Measurements from ENCODE around the gene ZDHHC18. TPM values are rescaled to one million over a fixed set of nuclear protein-coding genes. Genes with fewer than 3 reads are reported as not detected.

Gene ZDHHC18
- total and polyA plus RNA-seq, 2 of the 8 experiments (the other 6 are each of a cell fraction or from before 2014, with no cell fraction given), result 29.7 to 49.8 TPM

DNA sequence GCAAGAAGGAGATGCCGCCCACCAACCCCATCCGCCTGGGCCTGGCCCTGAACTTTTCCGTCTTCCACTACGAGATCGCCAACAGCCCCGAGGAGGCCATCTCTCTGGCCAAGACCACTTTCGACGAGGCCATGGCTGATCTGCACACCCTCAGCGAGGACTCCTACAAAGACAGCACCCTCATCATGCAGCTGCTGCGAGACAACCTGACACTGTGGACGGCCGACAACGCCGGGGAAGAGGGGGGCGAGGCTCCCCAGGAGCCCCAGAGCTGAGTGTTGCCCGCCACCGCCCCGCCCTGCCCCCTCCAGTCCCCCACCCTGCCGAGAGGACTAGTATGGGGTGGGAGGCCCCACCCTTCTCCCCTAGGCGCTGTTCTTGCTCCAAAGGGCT is 37.2 kb downstream of the ZDHHC18 start (continued):
- TF ChIP-seq HDAC2 (IDR thresholded peaks at IDR 0.05; ENCODE audit: borderline replicate concordance in 1 of 2, low read depth in 2 of 2, low read length in 2 of 2) (no peak), POU5F1 (IDR thresholded peaks at IDR 0.05; ENCODE audit: low read depth, low read length) (no peak), MAFK (IDR thresholded peaks at IDR 0.05; ENCODE audit: low read depth, low read length) (no peak), BRCA1 (IDR thresholded peaks at IDR 0.05; ENCODE audit: low read depth, low read length) (no peak), SIN3A (conservative IDR thresholded peaks at IDR 0.05 in 1 of 2, IDR thresholded peaks at IDR 0.05 in 1 of 2; ENCODE audit: low read depth in 1 of 2, low read length in 2 of 2) (no peak)

All from H1 (cell line).